PC-3 (cell line): ENCODE data around the gene ZNF226. TPM values are rescaled to one million over a fixed set of nuclear protein-coding genes. Genes with fewer than 3 reads are reported as not detected.
"Not testable (repeated sequence)": the region's sequence is repeated elsewhere in the genome, so short reads cannot be mapped to it uniquely, and the experiment has no call there.

Experiments used
- ATAC-seq: fragments of 200-7000 bp; cut with Tn5 transposase; 2 replicates; pipeline ENCODE4 v1.9.1; 2020; ENCODE audit warnings: mild to moderate bottlenecking, moderate library complexity
- BruUV-seq: library from RNA; stranded (reverse); fragments of 400-500 nt; replicated peaks from 2 replicates; lab custom pipeline; 2021; lab: Mats Ljungman, UMichigan
- CTCF ChIA-PET: fragments of 300-600 bp; sonication (Branson Sonifier 250); formaldehyde crosslinking; loops from one replicate; lab custom pipeline; 2022; ENCODE audit warnings: antibody characterized with exemption; lab: Charles Lee
- POLR2A ChIA-PET: fragments of 300-600 bp; sonication (Branson Sonifier 250); formaldehyde crosslinking; loops from one replicate; lab custom pipeline; 2022; ENCODE audit warnings: antibody characterized with exemption; ENCODE audit not compliant: unreplicated experiment; lab: Charles Lee
- DNase-seq: peaks from one replicate; pipeline ENCODE4 v3.0.0-alpha.2; 2015
- H2AFZ ChIP-seq: fragments of 300-600 bp; sonication (generic); 2 replicates; pipeline ENCODE4 v1.6.0; 2016; ENCODE audit warnings: antibody characterized with exemption, low read length
- H3F3A ChIP-seq: fragments of 300-600 bp; sonication (generic); one replicate; pipeline ENCODE4 v1.6.0; 2017; ENCODE audit warnings: antibody characterized with exemption, low read length, control low read depth, mild to moderate bottlenecking; ENCODE audit not compliant: unreplicated experiment
- H3K27ac ChIP-seq: fragments of 300-600 bp; sonication (generic); 2 replicates; pipeline ENCODE4 v1.5.1; 2016; ENCODE audit warnings: mild to moderate bottlenecking, low read length
- H3K27me3 ChIP-seq: fragments of 300-600 bp; sonication (generic); 2 replicates; pipeline ENCODE4 v1.6.1; 2016; ENCODE audit warnings: low read length, mixed read lengths
- H3K36me3 ChIP-seq: fragments of 300-600 bp; sonication (generic); 2 replicates; pipeline ENCODE4 v1.6.1; 2016; ENCODE audit warnings: low read depth, mixed run types, low read length, mixed read lengths
- H3K4me1 ChIP-seq: fragments of 300-600 bp; sonication (generic); 2 replicates; pipeline ENCODE4 v1.5.1; 2016; ENCODE audit warnings: low read length; ENCODE audit not compliant: insufficient read depth
- H3K4me2 ChIP-seq: fragments of 300-600 bp; sonication (generic); 2 replicates; pipeline ENCODE4 v1.6.0; 2016; ENCODE audit warnings: low read length
- H3K4me3 ChIP-seq: fragments of 300-600 bp; sonication (generic); 2 replicates; pipeline ENCODE4 v1.5.1; 2016; ENCODE audit warnings: mild to moderate bottlenecking, low read length, mixed read lengths
- H3K79me2 ChIP-seq: fragments of 300-600 bp; sonication (generic); 2 replicates; pipeline ENCODE4 v1.6.1; 2017; ENCODE audit warnings: low read length, mixed read lengths
- H3K9ac ChIP-seq: fragments of 300-600 bp; sonication (generic); 2 replicates; pipeline ENCODE4 v1.6.0; 2016; ENCODE audit warnings: mild to moderate bottlenecking, low read length
- H3K9me2 ChIP-seq: fragments of 300-600 bp; sonication (generic); replicated peaks from 2 replicates; pipeline ENCODE4 v1.6.1; 2016; ENCODE audit warnings: mixed run types, low read length, mixed read lengths
- H3K9me3 ChIP-seq: fragments of 300-600 bp; sonication (generic); 2 replicates; pipeline ENCODE4 v1.6.1; 2016; ENCODE audit warnings: low read length, mixed read lengths
- H4K20me1 ChIP-seq: fragments of 300-600 bp; sonication (generic); 2 replicates; pipeline ENCODE4 v1.6.1; 2016; ENCODE audit warnings: low read length, mixed read lengths
- EZH2 ChIP-seq: fragments of 300-600 bp; sonication (generic); IDR thresholded peaks from one replicate; pipeline ENCODE4 v1.6.1; 2017; ENCODE audit warnings: antibody characterized with exemption, mild to moderate bottlenecking, low read length; ENCODE audit not compliant: unreplicated experiment
- EZH2phosphoT487 ChIP-seq: fragments of 300-600 bp; sonication (generic); IDR thresholded peaks from 2 replicates; pipeline ENCODE4 v1.6.1; 2018; ENCODE audit warnings: mild to moderate bottlenecking, antibody characterized with exemption, low read length, borderline replicate concordance
- intact Hi-C: fragments of 100-400 bp; cut with micrococcal nuclease; formaldehyde crosslinking; loops from 2 replicates; pipeline ENCODE4 v1.9.0; 2023
- total RNA-seq: library from RNA; depleted of rRNA; stranded (reverse); fragments of >200 nt; gene quantifications from 2 replicates; pipeline ENCODE4 v1.2.3, GENCODE V29; 2014; rRNA removed
- TF ChIP-seq, protein P1 (sequence below): fragments of 300-600 bp; sonication (generic); conservative IDR thresholded peaks from 2 replicates; pipeline ENCODE4 v1.5.1; 2017; ENCODE audit warnings: antibody characterized with exemption, low read depth, mild to moderate bottlenecking, low read length

The ZNF226 gene
- total RNA-seq, 1 experiment from 2014 or later = 6.0 TPM

GRCh38 chr19:44212866-44213346 lies 48.0 kb downstream of the ZNF226 start:
- no peaks in the 10 kb centered on the region for H3F3A ChIP-seq
- peaks cover 5% of the 10 kb centered on the region for H3K36me3 ChIP-seq
- intact Hi-C loops = loop anchor here (2.0 kb wide), 2 partner anchors 92 to 100 kb away; partner anchors contain the start of genes ZNF225 and ZNF235
- peak; percentile 21 for ATAC-seq
- CTCF ChIA-PET = interaction anchor here (0.7 kb wide), 1 partner anchor 91 kb away, joined by 5 read pairs; no protein-coding TSS in a partner anchor
- TSS peak; percentile 59 for BruUV-seq
- H3K9me2 ChIP-seq = no peaks in the 10 kb centered on the region
- H3K27me3 ChIP-seq = no peaks in the 10 kb centered on the region
- H3K9me3 ChIP-seq = no peaks in the 10 kb centered on the region
- peak overlapping the region; percentile 87 for H3K4me2 ChIP-seq
- no peaks in the 10 kb centered on the region for H4K20me1 ChIP-seq
- peak overlapping the region; percentile 97 for H2AFZ ChIP-seq
- DNase-seq = peak; percentile 2
- H3K4me3 ChIP-seq = peak overlapping the region; percentile 90
- TF ChIP-seq EZH2phosphoT487 (no peak), EZH2 (no peak)
- TF ChIP-seq, protein P1, sequence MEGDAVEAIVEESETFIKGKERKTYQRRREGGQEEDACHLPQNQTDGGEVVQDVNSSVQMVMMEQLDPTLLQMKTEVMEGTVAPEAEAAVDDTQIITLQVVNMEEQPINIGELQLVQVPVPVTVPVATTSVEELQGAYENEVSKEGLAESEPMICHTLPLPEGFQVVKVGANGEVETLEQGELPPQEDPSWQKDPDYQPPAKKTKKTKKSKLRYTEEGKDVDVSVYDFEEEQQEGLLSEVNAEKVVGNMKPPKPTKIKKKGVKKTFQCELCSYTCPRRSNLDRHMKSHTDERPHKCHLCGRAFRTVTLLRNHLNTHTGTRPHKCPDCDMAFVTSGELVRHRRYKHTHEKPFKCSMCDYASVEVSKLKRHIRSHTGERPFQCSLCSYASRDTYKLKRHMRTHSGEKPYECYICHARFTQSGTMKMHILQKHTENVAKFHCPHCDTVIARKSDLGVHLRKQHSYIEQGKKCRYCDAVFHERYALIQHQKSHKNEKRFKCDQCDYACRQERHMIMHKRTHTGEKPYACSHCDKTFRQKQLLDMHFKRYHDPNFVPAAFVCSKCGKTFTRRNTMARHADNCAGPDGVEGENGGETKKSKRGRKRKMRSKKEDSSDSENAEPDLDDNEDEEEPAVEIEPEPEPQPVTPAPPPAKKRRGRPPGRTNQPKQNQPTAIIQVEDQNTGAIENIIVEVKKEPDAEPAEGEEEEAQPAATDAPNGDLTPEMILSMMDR = no peak
- H3K27ac ChIP-seq = peak overlapping the region; percentile 48
- peaks cover 26% of the 10 kb centered on the region for H3K79me2 ChIP-seq
- peak overlapping the region; percentile 77 for H3K9ac ChIP-seq
- POLR2A ChIA-PET = interaction anchor here (0.6 kb wide), 1 partner anchor 92 kb away, joined by 4 read pairs; the partner anchor contains the start of gene ZNF235
- H3K4me1 ChIP-seq = peaks cover 7% of the 10 kb centered on the region; the same call in 1 of the 2 replicates

- H3F3A ChIP-seq, ATAC-seq, H3K4me2 ChIP-seq, H3K9ac ChIP-seq, CTCF ChIA-PET, H4K20me1 ChIP-seq, H3K9me3 ChIP-seq, H3K79me2 ChIP-seq, H3K4me1 ChIP-seq, H3K27ac ChIP-seq, H3K4me3 ChIP-seq, DNase-seq, H3K27me3 ChIP-seq, H3K36me3 ChIP-seq, H2AFZ ChIP-seq, intact Hi-C loops, BruUV-seq, H3K9me2 ChIP-seq, POLR2A ChIA-PET: not testable (repeated sequence)
These were observed 55.0 kb downstream of the ZNF226 start for GRCh38 chr19:44219926-44220325.

GRCh38 chr19:44220761-44221160 lies 55.9 kb downstream of the ZNF226 start:
- H3K36me3 ChIP-seq, CTCF ChIA-PET, ATAC-seq, POLR2A ChIA-PET, H3K9me2 ChIP-seq, H3K9ac ChIP-seq, H3K79me2 ChIP-seq, H3K27me3 ChIP-seq, DNase-seq, H3K4me1 ChIP-seq, intact Hi-C loops, H3K9me3 ChIP-seq, H4K20me1 ChIP-seq, H3K4me2 ChIP-seq, BruUV-seq, H3F3A ChIP-seq, H2AFZ ChIP-seq, H3K27ac ChIP-seq, H3K4me3 ChIP-seq: not testable (repeated sequence)

- H3K79me2 ChIP-seq, H3K27me3 ChIP-seq, H4K20me1 ChIP-seq, CTCF ChIA-PET, H3K27ac ChIP-seq, intact Hi-C loops, H3K36me3 ChIP-seq, BruUV-seq, H3K4me3 ChIP-seq, H3F3A ChIP-seq, H3K4me1 ChIP-seq, H3K9ac ChIP-seq, ATAC-seq, H3K9me2 ChIP-seq, DNase-seq, H2AFZ ChIP-seq, H3K9me3 ChIP-seq, H3K4me2 ChIP-seq, POLR2A ChIA-PET: not testable (repeated sequence)
These were observed 56.4 kb downstream of the ZNF226 start for GRCh38 chr19:44221291-44221690.

Other genes with a start within 250 kb of the ZNF226 start
- gene ZNF45, start 229.8 kb upstream of the ZNF226 start, total RNA-seq = 5.8 and 7.8 TPM in 2 replicates
- 0.55 and 2.1 TPM in 2 replicates for gene ZNF221, start 213.9 kb upstream of the ZNF226 start, total RNA-seq
- 3.1 and 4.4 TPM in 2 replicates for gene ZNF155, start 180.9 kb upstream of the ZNF226 start, total RNA-seq
- 0.52 and 1.0 TPM in 2 replicates for gene ZNF230, start 162.1 kb upstream of the ZNF226 start, total RNA-seq
- 0.95 and 2.0 TPM in 2 replicates for gene ZNF222, start 139.7 kb upstream of the ZNF226 start, total RNA-seq
- gene ZNF223, start 113.1 kb upstream of the ZNF226 start, total RNA-seq = not detected in 2 replicates
- 0.69 and 0.81 TPM in 2 replicates for gene ZNF284, start 92.9 kb upstream of the ZNF226 start, total RNA-seq
- gene ZNF224, start 70.7 kb upstream of the ZNF226 start, total RNA-seq = 5.6 and 11.0 TPM in 2 replicates
- gene ZNF225, start 51.7 kb upstream of the ZNF226 start, total RNA-seq = 0.46 and 1.6 TPM in 2 replicates
- gene ZNF234, start 23.5 kb upstream of the ZNF226 start, total RNA-seq = 1.3 and 1.6 TPM in 2 replicates
- gene ZNF227, start 47.4 kb downstream of the ZNF226 start, total RNA-seq = 4.9 and 8.7 TPM in 2 replicates
- 0.69 and 0.73 TPM in 2 replicates for gene ZNF233, start 94.8 kb downstream of the ZNF226 start, total RNA-seq
- 0.92 and 1.0 TPM in 2 replicates for gene ZNF235, start 139.9 kb downstream of the ZNF226 start, total RNA-seq
- 1.9 and 2.5 TPM in 2 replicates for gene ZNF112, start 191.6 kb downstream of the ZNF226 start, total RNA-seq
- 0.12 and 0.22 TPM in 2 replicates for gene ZNF285, start 236.5 kb downstream of the ZNF226 start, total RNA-seq